Urothelium cell line (cell line): ENCODE data around the gene SMAD2.

ENCODE experiments used
- DNase-seq: peaks from one replicate; pipeline ENCODE4 v3.0.0; 2011; ENCODE audit warnings: low spot score, mixed read lengths
- FAIRE-seq: peaks from 2 replicates; lab custom pipeline; 2011; peaks lifted over from hg19 to GRCh38; lab: Jason Lieb, UNC

The SMAD2 gene

DNA sequence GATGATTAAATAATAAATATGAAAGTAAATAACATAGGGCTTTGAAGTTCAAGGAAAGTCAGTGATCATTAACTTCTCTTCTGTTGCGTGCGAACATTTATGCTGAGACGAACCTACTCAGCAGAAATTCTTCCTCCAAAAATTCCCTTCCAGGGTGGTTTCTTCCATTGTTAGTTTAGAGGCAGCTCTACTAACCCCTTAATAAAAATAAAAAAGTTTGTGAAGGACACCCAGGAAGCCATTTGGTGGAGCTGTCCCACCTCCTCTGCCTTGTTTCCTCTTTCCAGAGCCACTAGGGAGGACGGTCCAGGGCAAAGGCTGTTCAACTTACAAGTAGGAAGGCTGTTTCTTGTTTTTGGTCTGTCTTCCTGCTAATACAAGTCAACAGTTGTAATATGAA, 2.1 kb upstream of the SMAD2 start:
- DNase-seq: no peak
- FAIRE-seq: no peak

DNA sequence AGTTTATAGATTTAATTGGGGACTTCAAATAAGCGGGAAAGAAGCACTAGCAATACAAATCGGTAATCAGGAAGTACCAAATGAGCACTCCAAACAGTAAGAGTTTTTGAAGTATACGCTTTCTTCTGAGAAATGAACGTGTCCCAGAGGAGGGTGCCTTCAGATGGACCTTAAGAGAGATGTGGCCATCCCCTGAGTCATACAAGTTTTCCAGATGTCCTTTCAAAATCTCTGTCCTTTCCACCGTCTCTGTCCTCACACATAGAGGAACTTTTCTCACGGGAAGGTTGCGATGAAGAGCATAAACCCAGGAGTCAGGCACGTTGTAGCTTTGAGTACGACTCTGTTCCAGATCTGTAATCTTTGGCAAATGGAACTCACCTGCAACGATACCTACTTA, 1.7 kb upstream of the SMAD2 start:
- no peak for FAIRE-seq

DNA sequence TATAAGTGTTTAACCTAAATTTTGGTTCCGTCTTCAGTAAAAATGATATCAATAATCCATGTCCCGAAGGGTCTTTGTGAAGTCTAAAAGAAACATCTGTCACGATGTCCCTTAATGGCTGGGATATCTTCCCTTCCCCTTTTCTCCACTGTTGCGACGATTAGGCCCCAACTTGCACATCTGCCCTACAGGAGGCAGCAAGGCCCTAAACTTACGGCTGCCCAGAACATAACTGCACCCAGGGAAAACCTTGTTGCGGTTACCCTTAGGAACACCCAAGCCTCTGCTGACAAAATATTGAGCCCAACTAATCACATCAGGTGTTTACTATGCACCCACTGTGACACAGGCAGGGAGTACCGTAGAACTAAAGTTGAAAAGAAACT, 1.3 kb upstream of the SMAD2 start:
- FAIRE-seq: no peak
- no peak for DNase-seq

More for the DNA sequence above, 1.7 kb upstream of the SMAD2 start:
- DNase-seq: no peak

DNA sequence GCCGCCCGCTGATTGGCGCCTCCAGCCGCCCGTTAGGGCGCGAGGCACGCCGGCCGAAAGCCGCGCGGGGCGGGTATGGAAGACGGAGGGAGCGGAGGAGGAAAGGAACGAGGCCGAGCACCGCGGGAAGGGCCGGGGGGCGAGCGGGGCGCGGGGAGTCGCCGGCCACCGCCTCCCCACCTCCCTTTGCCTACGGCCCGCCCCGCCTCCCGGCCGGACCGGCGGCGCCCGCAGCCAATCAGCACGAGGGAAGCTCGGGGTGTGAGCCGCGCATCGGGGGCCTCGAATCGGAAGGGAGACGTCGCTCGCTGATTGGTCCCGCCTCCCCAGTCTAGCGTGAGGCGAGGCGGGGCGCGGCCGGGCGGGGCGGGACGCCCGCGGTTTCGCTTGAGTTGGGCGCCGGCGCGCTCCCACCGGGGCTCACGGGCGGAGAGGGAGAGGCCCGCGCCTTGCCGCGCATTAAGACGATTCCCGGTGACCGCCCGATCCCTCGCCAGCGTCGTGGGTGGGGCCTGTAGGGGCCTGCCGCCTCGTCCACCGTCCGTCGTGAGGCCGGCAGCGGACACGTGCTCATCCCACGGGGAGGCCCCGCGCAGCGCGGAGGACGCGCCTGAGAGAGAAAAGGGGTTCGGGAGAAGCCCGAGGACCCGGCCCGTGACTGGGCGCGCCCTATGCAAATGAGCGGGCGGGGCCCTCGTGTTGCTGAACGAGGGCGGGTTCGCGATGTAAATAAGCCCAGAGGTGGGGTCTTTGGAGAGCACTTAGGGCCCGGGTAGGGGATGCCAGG, 665 bp upstream of the SMAD2 start:
- DNase-seq (peak; percentile 94), FAIRE-seq (no peak)

DNA sequence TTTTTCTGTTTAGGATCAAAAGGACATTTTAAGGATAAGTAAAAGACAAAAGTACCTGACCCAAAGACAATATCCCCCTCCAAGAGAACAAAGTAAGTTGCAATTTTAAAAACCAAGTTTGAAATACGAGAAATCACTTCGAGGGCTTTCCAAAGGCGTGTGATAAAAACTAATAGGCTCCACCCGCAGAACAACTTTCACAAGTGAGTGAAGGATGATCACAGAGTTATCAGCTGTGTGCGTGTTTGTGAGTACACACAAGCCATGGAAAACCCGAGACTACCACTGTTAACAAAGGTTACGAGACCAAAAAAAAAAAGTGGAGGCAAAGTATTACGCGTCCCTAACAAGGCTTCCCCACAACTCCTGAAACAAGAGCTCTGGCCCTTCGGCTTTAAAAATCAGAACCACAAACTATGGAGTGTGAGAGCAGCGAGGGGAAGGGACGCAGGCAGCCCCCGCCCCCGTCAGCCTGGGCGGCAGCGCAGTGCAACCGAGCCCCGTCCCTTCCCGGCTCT, 719 bp downstream of the SMAD2 start:
- FAIRE-seq (no peak), DNase-seq (no peak)

DNA sequence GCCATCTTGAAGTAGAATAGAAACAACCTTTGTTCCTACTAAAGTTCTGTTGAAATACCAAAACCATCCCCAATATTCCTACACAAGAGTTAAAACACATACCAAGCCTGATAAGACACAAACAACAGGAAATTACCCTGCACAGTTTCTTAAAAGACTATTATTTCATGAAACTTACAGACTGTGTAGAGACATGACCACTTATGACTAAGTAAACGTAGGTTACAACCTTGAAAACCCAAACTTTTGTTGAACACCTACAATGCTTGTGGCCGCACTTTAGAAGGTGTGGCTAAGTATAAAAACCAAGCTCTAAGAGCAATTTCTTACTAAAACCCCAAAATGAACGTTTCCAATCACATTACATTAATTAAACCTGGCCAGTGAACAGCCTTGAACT, 2.0 kb downstream of the SMAD2 start:
- no peak for DNase-seq
- no peak for FAIRE-seq

DNA sequence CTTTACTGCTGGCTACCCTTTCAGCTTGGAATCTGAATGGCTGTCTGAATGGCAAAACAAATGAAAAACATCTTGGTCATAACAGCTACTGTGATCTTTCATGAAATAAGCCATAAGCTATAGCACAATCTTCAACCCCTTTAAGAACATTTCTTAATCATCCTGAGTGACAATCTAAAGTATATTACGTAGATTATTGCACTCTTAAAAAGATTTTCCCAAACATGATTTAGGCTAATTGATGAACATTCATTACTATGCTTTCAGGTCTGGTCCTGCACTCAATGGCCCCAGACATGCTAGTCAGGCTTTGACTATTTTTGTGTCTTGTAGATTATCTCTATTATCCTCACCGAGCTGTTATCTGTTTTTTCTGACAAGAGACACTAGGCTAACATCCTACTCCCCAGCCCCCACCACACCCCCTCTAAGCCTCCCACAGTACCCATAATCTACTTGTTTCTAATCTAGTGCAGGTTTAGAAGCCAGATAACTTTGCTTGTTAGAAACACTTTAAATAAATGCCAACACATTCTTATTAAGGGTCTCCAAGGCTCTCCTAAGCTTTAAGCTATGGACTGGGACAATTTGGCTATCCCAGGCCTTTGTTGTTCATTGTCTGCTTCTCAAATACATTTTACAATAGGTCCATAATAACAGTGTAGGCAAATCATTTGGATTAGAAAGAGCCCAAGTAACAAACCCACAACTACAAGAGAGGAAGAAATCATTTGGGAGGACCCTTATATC, 4.2 kb downstream of the SMAD2 start:
- DNase-seq (no peak), FAIRE-seq (no peak)

DNA sequence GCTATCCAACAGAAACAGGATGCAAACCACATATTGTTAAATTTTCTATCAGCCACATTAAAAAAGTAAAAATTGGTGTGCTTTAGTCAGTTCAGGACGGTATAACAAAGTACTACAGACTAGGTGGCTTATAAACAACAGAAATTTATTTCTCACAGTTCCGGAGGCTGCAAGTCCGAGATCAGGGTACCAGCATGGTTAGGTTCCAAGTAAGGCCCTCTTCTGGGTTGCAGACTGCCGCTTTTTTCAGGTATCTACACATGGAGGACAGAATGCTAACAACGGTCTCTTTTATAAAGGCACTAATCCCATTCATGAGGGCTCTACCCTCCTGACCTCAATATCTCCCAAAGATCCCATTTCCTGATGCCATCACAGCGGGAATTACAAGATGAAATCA, 10.5 kb downstream of the SMAD2 start:
- DNase-seq: no peak
- no peak for FAIRE-seq

DNA sequence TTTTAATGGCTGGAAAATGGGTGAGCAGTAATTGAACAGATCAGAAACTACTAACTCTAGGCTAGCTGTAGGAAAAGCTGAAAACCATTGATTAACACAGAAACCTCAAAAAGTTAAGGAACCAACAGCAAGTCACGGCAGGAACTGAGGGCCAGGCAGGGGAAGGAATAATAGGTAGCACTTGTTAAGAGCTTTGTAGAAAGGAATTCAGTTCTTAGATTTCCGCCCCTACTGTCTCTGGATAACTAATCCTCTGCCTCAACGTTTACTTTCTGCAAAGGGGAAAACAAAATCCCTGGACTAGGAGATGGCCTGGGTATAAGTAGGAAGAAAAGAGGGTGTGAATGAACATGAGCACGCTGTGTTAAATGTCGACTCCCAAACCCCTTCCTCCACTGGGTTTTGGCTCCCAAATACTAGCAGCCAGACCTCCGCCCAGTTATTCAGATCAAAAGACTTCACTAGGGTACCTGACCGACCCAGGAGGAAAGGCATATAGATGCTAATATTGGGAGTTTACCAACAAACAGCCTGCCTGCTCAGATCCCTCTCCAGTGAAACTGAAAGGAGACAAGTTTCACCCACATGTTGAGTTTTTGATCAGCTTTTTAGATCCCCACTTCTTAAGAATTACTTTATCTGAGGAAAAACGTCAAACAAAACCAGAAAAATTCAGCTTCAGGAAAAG, 12.4 kb downstream of the SMAD2 start:
- FAIRE-seq (no peak), DNase-seq (no peak)

DNA sequence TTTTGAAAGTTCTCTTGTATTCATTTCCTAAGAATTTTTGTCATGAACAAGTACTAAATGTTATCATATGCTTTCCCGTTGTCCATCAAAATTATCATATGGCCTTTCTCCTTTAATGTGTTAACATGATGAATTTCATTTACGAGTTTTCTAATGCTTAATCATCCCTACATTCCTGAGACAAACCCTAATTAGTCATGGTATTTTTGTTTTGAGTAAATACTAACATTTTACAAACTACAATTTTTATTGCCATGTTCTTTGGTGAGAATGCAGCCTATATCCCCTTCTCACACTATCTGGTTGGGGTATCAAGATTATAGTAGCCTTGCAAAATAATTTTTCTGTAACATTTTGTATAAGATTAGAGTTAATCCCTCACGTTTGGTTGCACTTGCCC, 14.5 kb downstream of the SMAD2 start:
- no peak for DNase-seq
- no peak for FAIRE-seq

DNA sequence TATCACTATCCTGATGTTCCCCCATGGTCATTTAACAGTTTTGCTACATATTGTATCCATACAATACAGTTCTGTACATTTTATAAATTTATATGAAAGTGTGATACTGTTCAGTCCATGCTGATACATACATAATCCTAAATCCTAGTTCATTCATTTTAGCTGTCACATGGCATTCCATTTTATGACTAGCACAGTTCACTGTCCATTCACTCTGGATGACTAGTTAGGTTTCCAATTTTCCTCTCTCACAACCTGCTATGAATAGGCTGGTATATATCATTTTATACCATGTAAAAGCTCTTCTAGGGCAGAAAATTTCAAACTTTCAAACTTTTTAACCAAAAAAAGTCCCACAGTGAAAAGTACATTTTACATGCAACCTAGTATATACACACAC, 15.2 kb downstream of the SMAD2 start:
- DNase-seq: no peak
- FAIRE-seq: no peak

DNA sequence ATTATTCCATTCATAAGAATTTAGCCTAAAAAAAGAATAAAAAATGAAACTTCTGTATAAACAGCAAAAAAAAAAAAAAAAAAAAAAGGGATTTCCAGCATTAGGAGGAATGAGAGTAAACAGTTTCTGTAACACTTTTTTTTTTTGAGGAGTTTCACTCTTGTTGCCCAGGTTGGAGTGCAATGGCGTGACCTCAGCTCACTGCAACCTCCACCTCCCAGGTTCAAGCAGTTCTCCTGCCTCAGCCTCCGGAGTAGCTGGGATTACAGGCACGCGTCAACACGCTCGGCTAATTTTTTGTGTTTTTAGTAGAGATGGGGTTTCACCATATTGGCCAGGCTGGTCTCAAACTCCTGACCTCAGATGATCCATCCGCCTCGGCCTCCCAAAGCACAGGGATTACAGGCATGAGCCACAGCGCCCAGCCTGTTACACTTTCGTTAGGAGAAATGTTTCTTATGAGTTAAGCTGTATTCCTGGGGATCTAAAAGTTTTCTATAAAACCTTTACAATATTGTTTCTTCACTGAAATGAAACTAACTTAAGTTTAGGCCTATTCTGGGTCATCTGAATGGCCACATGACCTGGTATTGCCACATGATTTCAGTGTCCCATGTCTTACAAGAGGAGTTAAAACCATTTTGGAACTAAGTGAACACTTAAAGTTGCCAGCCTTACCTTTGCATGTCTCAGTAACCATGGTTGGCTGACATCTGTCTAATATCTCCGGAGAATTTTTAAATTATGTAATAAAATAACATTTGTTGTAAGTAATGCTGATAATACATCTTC, 17.5 kb downstream of the SMAD2 start:
- FAIRE-seq: no peak
- no peak for DNase-seq

DNA sequence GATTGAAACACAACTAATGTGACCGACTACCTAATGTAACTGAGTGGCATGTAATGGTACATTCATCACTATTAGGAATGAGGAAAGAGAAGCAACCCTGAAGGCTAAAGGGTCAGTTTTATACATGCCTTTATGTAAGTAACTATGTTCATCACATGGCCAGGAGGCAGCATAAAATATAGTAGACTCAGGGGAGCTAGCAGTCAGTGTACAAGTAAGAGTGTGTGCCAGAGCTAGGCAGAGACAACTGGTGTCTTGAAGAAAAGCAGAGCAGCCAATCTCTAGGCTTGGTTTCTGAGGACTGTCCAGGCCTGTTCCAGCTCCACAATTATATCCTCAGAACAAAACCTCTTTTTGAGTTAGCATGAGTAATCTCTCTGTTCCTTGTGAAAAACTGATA, 18.1 kb downstream of the SMAD2 start:
- FAIRE-seq (no peak), DNase-seq (no peak)

DNA sequence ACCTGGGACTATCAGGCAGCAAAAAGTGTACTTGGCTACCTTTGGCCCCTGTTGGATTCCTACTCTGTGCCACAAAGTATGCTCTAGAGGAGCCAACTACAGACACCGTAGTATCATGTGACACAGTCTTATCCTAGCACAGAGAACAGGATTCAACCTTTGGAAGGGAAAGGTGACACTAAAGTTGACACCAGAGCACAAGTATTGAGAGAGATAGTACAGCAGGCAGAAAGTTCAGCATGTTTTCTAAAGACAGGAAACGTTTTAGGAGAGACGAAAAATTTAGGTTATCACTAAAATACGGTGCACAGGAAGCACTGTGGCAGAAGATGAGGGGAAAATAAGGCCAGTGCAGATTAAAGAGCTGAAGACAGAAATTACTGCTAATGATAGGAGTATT, 18.6 kb downstream of the SMAD2 start:
- DNase-seq (no peak), FAIRE-seq (no peak)

DNA sequence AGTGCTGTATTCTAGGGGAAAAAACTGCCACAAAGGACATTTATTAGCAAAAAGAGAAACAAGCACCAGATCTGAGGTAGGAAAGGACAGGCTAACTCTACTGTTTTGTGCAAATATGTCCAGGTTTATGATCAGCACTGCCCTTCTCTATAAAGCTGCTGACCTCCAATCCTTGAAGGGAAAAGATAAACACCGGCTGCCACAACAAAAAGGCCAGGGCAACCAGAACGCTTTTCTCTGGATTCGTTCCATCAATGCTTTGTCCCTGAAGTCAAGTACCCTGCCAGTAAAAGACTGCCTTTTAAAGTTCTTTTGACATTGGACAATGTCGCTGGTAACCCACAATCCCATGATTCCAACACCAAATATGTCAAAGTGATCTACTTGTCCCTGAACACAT, 21.0 kb downstream of the SMAD2 start:
- DNase-seq: no peak
- no peak for FAIRE-seq

DNA sequence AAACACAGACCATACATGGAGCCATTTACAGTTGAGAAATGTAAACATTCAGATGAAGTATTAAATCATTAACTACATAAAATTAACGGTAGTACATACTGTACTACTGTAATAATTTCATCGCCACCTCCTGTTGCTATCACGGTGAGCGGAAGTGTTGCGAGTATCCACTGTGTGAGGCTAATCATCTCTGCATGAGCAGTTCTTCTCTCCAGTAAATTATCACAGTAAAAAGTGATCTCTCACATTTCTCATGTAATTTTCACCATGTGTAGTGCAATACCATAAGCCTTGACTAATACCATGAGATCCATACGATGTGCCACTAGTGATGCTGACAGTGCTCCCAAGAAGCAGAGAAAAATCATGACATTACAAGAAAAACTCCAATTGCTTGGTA, 21.9 kb downstream of the SMAD2 start:
- FAIRE-seq (no peak), DNase-seq (no peak)

DNA sequence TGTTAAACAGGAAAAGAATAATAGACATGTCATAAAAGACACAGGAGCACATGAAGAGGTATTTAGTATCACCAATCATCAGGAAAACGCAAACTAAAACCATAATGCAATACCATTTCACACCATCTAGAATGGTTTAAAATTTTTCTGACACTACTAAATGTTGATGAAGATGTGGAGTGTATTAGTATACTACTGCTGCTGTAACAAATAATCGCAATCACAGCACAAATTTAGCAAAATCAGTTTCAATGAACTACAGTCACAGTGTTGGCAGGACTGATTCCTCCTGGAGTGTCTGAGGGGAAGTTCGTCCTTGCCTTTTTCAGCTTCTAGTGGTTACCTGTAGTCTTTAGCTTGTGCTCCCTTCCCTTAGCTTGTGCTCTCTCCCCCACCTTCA, 24.1 kb downstream of the SMAD2 start:
- FAIRE-seq: no peak
- no peak for DNase-seq

DNA sequence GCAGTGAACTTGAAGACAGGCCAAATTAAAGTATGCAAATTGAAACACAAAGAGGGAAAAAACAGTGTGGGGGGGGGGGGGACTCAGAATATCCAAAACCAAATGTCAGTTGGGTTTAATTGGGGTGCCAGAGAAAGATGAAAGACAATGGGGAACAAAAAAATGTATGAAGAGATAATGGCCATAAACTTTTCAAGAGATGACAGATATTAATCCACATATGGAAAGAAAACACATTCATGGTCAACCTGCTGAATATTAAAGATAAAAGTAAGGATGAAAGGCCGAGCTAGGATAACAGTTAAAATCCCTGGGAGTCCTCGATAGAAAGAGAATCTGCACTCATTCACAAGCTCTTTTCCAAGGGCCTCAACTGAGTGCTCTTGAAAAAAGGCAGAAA, 26.6 kb downstream of the SMAD2 start:
- FAIRE-seq: no peak
- DNase-seq: no peak

DNA sequence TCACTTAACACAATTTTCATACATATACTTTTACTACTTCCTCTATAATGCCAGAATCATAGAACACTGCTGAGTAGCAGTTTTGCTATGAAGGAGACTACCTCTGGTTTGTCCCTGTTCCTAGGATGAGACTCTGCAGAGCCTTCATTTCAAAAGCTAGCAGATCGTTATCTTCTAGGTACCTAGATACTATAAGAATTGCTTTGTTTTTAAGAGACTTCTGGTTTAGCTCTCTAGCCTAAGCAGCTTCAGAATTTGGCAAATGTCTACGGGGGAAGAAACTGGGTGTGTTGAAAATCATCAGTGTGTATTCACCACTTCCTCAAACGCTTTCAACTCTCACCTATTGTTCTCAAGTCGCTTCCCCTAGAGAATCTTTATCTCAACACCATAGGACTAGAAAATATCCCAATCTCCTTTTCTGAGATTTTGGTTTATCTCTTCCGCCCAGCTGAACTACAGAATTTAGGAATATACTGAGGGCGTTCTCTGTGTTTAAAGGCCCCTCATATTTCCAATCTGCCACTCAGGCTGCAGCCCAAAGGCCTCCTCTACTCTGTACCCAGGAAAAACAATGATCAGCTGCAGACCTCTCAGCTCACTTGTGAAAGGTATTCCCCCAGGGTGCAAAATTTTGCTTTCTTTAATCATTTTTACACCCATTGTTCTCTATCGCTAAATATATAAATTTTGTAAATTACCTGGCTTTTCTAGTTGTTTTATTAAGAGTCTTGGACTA, 28.7 kb downstream of the SMAD2 start:
- FAIRE-seq: no peak
- DNase-seq: no peak

DNA sequence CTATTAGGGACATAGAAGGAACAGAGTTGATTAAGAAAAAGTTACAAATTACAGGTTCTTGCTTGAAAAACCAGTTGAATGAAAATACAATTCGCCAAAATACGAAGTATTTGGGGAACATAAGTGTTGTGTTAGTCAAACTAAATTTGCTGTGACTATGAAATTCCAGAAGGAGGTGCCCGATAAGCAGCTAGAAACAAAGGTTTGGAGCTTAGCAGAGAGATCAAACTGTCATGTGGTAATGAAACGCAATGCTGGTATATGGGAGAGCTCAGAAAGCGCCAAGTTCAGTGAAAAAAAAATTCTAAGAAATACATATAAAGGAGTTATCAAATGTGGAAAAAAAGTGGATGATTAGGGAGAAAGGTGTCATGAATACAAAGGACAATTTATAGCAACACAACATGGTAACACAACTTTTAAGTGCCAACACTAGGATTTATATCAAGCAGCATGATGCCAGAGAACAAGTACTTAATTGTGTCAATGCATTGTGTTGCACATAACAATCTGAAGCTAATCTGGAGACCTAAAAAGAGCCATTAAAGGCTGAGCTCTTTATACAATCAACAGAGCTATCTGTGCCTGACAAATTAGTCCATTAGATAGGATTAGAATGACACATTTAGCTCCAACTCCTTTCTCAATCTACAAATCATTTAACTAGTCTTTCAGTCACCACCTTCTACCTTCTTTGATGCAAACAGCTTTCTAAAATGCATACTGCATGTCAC, 31.2 kb downstream of the SMAD2 start:
- no peak for FAIRE-seq
- DNase-seq: no peak
